Esophagus (tissue), 2 donors: ENCODE measurements around the gene HPSE2. TPM values are rescaled to one million over a fixed set of nuclear protein-coding genes. Genes with fewer than 3 reads are reported as not detected.

Source experiments
- H3K27ac ChIP-seq, 2 donors: one replicate each; pipeline ENCODE4 v1.5.1; 2013; ENCODE audit warnings: low read depth in 2 of 2, mild to moderate bottlenecking in 2 of 2, inconsistent platforms in 1 of 2, low read length in 1 of 2, moderate library complexity in 1 of 2
- H3K27me3 ChIP-seq, 2 donors: one replicate each; pipeline ENCODE4 v1.6.1; 2013; ENCODE audit warnings: low read length in 2 of 2, control low read depth in 1 of 2, mild to moderate bottlenecking in 1 of 2; ENCODE audit not compliant: insufficient read depth in 2 of 2, control insufficient read depth in 1 of 2
- H3K36me3 ChIP-seq, 2 donors: one replicate each; pipeline ENCODE4 v1.6.1; 2013; ENCODE audit warnings: low read length in 1 of 2; ENCODE audit not compliant: control insufficient read depth in 2 of 2, insufficient read depth in 2 of 2
- H3K4me1 ChIP-seq, 2 donors: one replicate each; pipeline ENCODE4 v1.6.1; 2013; ENCODE audit warnings: low read length in 1 of 2; ENCODE audit not compliant: control insufficient read depth in 2 of 2, insufficient read depth in 2 of 2
- H3K4me3 ChIP-seq, 2 donors: one replicate each; pipeline ENCODE4 v1.5.1; 2013; ENCODE audit warnings: low read length in 2 of 2, mild to moderate bottlenecking in 2 of 2, low read depth in 1 of 2, moderate library complexity in 1 of 2
- H3K9me3 ChIP-seq, 2 donors: one replicate each; pipeline ENCODE4 v1.6.1; 2013; ENCODE audit warnings: mild to moderate bottlenecking in 2 of 2, low read depth in 1 of 2, low read length in 1 of 2, moderate library complexity in 1 of 2; ENCODE audit not compliant: control insufficient read depth in 2 of 2, insufficient read depth in 1 of 2
- WGBS, 2 donors: extraction: QIAGEN DNeasy Blood & Tissue Kit; methylation state at CpG; one replicate each; pipeline ENCODE4 v1.1.7; 2013; 5-methylcytosine and 5-hydroxymethylcytosine counted together
- polyA plus RNA-seq, 2 donors: library from polyadenylated mRNA; stranded (reverse); fragments of 200-250 nt; gene quantifications; one replicate each; pipeline ENCODE4 v1.2.3, GENCODE V29; 2013
- donor health status: healthy with polysubstance abuse.
- donor health status: Bipolar disorder and iron deficiency.

HPSE2 gene
- polyA plus RNA-seq, 2 donors, result 2.1 to 3.5 TPM

DNA sequence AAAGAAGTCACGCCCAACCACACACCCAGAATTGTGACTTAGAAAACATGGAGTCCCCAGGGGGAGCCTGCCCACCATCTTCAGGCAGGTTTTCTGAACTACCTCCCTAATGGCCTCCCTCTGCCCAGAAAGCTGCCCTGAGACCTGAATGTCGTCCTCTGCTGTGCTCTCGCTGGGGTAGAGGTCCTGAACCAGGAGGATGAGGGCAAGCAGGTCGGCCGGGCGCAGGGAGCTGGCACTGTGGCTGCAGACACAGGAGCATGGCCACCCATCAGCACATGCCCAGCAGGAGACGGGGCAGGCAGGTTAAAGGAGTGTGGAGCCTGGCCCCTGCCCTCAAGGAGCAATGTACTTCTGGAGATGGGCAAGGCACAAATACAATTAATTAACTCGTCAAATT, 805.2 kb downstream of the HPSE2 start:
- WGBS, 2 donors, result 97 to 99% methylated on average over 8 of the region's 8 CpGs
- Histone ChIP-seq H3K27ac (no peak overlapping the region), H3K9me3 (no peaks in the 10 kb centered on the region), H3K27me3 (no peaks in the 10 kb centered on the region), H3K4me3 (no peak overlapping the region), H3K4me1 (no peaks in the 10 kb centered on the region), H3K36me3 (peaks cover 17 to 47% of the 10 kb centered on the region in 2 donors)

DNA sequence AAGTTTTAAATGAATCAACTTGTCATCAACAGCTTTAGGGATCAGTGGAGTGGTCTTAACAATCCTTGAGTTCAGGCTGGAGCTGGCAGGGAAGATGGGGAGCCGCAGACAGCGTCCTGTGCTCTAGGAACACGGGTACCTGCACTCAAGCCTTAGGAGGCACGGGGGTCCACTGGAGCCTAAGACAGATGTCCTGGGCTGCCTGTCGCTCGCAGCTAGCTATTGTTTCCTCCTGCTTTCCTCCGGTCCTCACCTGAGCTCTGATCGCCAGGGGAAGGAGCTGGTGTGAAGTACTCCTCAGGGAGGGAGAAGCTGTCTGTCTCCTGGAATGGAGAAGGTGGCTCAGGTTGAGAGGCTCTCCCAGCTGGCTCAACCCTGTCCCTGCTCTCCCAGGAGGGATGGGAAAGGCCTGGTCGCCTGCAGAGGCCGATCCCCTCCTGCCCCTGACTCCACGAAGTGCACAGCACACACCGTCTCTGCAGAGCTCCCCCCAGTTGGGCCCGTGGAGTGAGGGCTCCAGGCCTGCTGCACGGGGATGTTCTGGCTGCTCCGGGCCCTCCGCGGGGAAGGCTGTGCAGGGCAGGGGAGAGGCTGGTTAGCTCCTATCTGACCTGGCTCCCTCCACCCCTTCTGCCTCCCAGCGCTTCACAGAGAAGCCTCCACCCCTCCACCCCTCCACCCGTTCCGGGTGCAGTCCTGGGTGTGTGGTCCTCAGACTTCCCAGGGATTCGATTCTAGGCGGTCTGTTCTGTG, 806.2 kb downstream of the HPSE2 start:
- no peak overlapping the region for H3K4me3 ChIP-seq
- no peaks in the 10 kb centered on the region for H3K4me1 ChIP-seq
- WGBS, 2 donors, result 97% methylated on average over 22 of the region's 22 CpGs
- H3K27me3 ChIP-seq, result no peaks in the 10 kb centered on the region
- H3K9me3 ChIP-seq, result no peaks in the 10 kb centered on the region
- H3K36me3 ChIP-seq, result peaks cover 14 to 43% of the 10 kb centered on the region in 2 donors
- H3K27ac ChIP-seq, result no peak overlapping the region

DNA sequence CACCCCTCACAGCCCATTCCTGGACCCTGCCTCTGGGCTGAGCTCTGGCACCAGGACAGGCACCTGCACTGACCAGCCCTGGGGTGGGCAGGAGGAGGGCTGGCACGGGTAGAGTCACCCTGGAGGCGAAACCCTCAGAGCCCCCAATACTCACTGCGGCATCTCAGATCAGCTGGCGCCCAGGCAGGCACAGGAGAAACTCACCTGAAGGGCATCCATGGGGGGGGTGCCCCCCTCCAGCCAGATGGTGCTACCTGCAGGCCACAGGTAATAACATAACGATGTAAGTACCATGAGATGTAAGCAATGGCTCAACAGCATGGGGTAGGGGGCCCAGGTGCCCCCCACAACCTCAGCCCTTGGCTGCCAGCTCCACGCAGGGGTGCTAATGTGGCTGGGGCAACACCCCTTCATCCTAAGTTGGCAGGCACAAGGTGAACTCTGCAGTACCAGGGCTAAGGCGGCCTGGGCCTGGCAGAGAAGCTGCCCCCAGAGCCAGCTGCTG, 808.6 kb downstream of the HPSE2 start:
- no peaks in the 10 kb centered on the region for H3K4me1 ChIP-seq
- H3K27me3 ChIP-seq, result no peaks in the 10 kb centered on the region
- WGBS, 2 donors, result 94% methylated on average over 7 of the region's 7 CpGs
- peaks cover 16 to 44% of the 10 kb centered on the region in 2 donors for H3K36me3 ChIP-seq
- no peaks in the 10 kb centered on the region for H3K9me3 ChIP-seq
- H3K4me3 ChIP-seq, result no peak overlapping the region
- H3K27ac ChIP-seq, result no peak overlapping the region

DNA sequence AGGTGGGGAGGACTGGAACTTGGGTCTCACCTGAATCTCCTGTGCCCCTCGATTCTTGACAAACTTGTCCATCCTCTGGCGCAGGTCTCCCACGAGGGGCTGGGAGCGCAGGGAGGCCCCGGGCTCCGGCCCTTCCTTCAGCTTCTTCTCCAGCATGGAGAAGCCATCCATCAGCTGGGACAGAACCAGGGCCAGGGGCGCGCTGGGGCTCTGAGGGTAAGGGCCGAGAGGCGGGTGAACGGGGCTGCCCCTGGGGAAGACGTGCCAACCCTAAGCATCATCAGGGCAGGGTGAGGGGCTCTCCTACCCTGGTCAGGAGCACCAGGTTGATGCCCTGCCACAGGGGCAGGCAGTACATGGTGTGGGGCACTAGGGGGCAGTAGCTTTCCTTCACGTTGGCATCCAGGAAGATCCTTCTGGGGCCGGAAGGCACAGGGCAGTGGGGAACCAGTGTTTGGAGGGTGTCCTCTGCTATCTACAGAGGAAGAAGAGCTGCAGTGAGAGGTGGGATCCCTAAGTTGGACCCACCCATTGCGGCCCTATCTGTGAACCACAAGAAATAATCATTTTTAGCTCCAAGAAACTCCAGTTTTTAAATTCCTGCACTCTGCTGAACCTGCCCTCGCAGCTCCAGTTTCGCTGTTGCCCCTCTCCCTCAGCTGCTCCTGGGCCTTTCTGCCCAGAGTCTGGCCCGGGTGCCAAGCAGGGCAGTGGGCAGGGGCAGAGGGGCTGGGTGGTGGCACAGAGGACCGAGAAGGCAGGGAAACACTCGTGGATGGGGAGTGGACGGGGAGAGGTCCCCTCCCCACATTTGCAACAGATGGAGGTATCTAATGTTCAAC, 809.9 kb downstream of the HPSE2 start:
- peaks cover 10 to 39% of the 10 kb centered on the region in 2 donors for H3K36me3 ChIP-seq
- no peaks in the 10 kb centered on the region for H3K4me1 ChIP-seq
- no peaks in the 10 kb centered on the region for H3K9me3 ChIP-seq
- no peak overlapping the region for H3K4me3 ChIP-seq
- 88% methylated on average over 20 to 21 of the region's 21 CpGs for WGBS, 2 donors
- H3K27ac ChIP-seq, result no peak overlapping the region
- H3K27me3 ChIP-seq, result no peaks in the 10 kb centered on the region

DNA sequence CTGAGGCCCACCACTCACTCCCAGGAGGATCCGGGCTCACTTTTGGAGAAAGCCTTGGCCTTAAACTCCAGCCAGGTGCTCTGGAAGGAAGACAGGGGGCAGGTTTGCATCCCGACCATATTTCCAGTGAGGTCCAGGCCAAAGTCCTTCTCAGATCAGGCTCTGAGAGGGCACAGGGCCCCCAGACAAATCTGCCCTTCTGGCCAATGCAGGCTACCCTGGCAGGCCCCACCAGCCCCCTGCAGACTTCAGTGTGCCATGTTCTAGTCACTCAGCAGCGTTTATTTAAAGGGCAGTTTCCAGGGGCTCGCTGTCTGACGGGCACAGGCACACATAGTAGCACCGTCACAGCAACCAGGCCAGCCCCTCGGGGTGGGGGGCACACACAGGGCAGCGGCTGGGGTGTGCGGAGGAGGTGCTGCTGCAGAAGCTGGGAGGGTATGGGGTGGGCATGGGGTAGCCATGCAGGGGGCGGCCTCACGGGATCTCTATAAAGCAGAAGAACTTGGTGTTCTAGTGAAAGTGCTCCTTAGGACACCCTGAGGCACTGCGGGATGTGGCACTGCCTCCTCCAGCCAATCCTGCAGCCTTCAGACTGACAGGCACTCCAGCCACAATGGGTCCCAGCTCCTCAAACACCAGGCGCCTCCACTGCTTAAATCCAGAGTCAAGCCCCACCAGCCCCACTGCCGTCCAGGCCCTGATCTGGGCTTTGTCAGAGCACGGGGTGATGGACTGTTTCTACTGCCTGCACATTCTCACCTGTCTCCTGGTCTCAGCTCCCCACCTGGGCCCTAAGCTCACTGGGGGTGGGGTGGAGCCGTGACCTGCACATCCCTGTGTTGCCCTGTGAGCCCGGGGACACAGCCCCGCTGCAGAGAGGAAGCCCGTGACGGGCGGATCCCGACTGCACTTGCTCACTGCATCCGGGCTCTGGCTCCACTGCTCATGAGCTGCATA, 811.1 kb downstream of the HPSE2 start:
- Histone ChIP-seq H3K36me3 (peaks cover 15 to 36% of the 10 kb centered on the region in 2 donors), H3K27me3 (no peaks in the 10 kb centered on the region), H3K4me3 (no peak overlapping the region), H3K4me1 (no peaks in the 10 kb centered on the region), H3K27ac (no peak overlapping the region), H3K9me3 (no peaks in the 10 kb centered on the region)
- WGBS, 2 donors, result 83 to 88% methylated on average over 23 of the region's 23 CpGs

DNA sequence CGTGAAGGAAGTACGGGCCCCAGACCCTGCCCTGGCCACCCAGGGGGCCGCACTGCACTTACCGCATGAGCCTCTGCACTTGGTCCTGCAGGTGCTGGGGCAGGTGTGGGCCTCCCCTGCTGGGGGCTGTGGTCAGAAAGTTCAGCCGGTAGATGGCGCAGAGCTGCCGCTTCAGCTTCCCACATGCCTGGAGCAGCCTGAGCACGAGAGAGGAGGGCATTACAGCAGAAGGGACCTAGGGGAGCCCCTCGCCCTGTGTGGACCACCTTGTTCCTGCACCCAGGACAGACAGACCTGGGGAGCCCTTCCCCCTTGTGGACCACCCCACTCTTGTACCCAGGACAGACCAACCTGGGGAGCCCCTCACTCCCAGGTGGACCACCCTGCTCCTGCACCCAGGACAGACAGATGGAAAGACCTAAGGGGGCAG, 811.9 kb downstream of the HPSE2 start:
- no peak overlapping the region for H3K27ac ChIP-seq
- H3K9me3 ChIP-seq, result no peaks in the 10 kb centered on the region
- no peak overlapping the region for H3K4me3 ChIP-seq
- 79 to 90% methylated on average over 9 of the region's 9 CpGs for WGBS, 2 donors
- no peaks in the 10 kb centered on the region for H3K27me3 ChIP-seq
- peaks cover 20 to 39% of the 10 kb centered on the region in 2 donors for H3K36me3 ChIP-seq
- no peaks in the 10 kb centered on the region for H3K4me1 ChIP-seq

DNA sequence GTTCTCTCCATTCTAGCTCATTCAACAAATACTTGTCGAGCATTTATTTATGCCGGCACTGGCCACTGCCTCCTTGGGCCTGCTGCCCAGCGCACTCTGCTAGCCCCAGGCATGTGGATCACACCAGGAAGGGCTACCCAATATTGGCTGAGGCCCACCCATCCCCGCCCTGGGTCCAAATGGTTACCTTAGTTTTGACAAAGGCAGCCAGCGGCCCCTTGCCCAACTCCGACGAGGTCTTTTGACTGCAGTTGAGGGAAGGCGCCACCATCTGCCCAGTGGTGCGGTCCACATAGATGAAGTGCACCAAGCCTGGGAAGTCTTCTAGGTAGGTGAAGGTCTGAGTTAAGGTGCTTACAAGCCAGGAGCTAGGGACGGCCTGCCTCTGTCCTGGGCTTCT, 813.5 kb downstream of the HPSE2 start:
- Histone ChIP-seq H3K27me3 (no peaks in the 10 kb centered on the region), H3K4me3 (no peak overlapping the region)
- 90 to 93% methylated on average over 10 of the region's 10 CpGs for WGBS, 2 donors

DNA sequence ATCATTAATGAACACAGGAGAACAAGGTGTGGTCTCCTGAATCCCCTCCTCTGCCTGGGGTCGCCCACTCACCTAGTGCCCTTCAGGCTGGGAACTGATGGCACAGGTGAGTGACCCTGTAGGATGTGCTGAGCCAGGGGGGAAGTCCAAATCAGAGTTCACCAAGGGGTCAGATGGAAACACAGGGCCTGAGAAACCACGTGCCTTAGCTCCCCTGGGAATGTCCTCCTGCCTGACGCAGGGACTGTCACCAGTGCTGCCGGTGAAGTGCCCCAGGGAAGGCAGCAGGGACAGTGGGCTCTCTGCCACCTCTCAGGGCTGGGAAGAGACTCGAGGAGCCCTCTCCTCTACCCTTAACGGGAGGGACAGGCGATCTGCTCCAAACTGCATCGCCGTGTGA, 814.9 kb downstream of the HPSE2 start:
- 81 to 86% methylated on average over 9 of the region's 9 CpGs for whole genome bisulfite sequencing, 2 donors
- Histone ChIP-seq H3K27me3 (no peaks in the 10 kb centered on the region), H3K27ac (no peak overlapping the region), H3K9me3 (no peaks in the 10 kb centered on the region), H3K4me1 (no peaks in the 10 kb centered on the region), H3K4me3 (no peak overlapping the region), H3K36me3 (peaks cover 27 to 43% of the 10 kb centered on the region in 2 donors)

More for the DNA sequence above, 813.5 kb downstream of the HPSE2 start:
- Histone ChIP-seq H3K27ac (no peak overlapping the region), H3K36me3 (peaks cover 27 to 44% of the 10 kb centered on the region in 2 donors), H3K4me1 (no peaks in the 10 kb centered on the region), H3K9me3 (no peaks in the 10 kb centered on the region)
